Parathyroid adenoma (tissue), 2 donors: Measurements from ENCODE around the gene ADAMTS4.

Experiments
- H2AFZ ChIP-seq: fragments of 300-600 bp; sonication (generic); one replicate; pipeline ENCODE4 v1.7.0; 2017; ENCODE audit warnings: antibody characterized with exemption, mild to moderate bottlenecking
- H3K27ac ChIP-seq: fragments of 300-600 bp; sonication (generic); one replicate; pipeline ENCODE4 v1.7.0; 2017
- H3K27me3 ChIP-seq: fragments of 300-600 bp; sonication (generic); one replicate; pipeline ENCODE4 v1.7.0; 2017; ENCODE audit warnings: low read length; ENCODE audit not compliant: control insufficient read depth, insufficient read depth
- H3K36me3 ChIP-seq: fragments of 300-600 bp; sonication (generic); one replicate; pipeline ENCODE4 v1.7.0; 2017; ENCODE audit warnings: low read length; ENCODE audit not compliant: control insufficient read depth, insufficient read depth
- H3K4me1 ChIP-seq: fragments of 300-600 bp; sonication (generic); one replicate; pipeline ENCODE4 v1.7.0; 2017; ENCODE audit warnings: control low read depth
- H3K4me2 ChIP-seq: fragments of 300-600 bp; sonication (generic); one replicate; pipeline ENCODE4 v1.7.0; 2017; ENCODE audit warnings: low read length
- H3K4me3 ChIP-seq: fragments of 300-600 bp; sonication (generic); one replicate; pipeline ENCODE4 v1.7.0; 2017; ENCODE audit warnings: low read depth, low read length
- H3K79me2 ChIP-seq: fragments of 300-600 bp; sonication (generic); one replicate; pipeline ENCODE4 v1.7.0; 2017; ENCODE audit warnings: control low read depth
- H3K9ac ChIP-seq: fragments of 300-600 bp; sonication (generic); one replicate; pipeline ENCODE4 v1.7.0; 2017; ENCODE audit warnings: mild to moderate bottlenecking
- H3K9me3 ChIP-seq: fragments of 300-600 bp; sonication (generic); one replicate; pipeline ENCODE4 v1.7.0; 2017; ENCODE audit warnings: low read length; ENCODE audit not compliant: control insufficient read depth
- CTCF ChIP-seq: fragments of 300-600 bp; sonication (generic); IDR thresholded peaks from one replicate; pipeline ENCODE4 v1.7.0; 2017; ENCODE audit warnings: antibody characterized with exemption, mild to moderate bottlenecking
- donor health status: primary hyperparathyroidism.

ADAMTS4 gene

GRCh38 chr1:161235957-161236775 lies 37.3 kb upstream of the ADAMTS4 start:
- TF ChIP-seq CTCF, result no peak

DNA sequence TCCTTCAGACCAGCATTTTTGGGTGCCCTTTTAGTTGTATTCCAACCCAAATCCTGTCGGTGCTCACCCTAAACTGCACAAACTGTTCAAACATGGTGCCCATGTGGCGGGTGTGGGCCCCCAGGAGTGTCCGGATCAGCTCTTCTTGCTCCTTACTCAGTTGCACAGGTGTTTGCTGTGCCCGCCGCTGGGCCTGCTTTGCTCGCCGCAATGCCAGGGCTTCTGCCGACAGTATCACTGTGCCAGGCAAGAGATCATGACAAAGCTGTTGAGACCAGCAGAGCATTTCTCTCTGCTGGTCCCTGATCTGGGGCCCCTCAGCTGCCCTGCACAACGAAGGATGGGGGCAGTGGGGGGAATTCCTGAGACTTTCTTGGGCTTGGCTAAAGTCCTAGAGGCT lies 34.2 kb upstream of the ADAMTS4 start:
- Histone ChIP-seq H3K79me2 (no peaks in the 10 kb centered on the region), H3K9ac (no peak overlapping the region), H3K27me3 (no peaks in the 10 kb centered on the region), H3K4me1 (no peaks in the 10 kb centered on the region), H3K9me3 (no peaks in the 10 kb centered on the region), H3K4me2 (no peak overlapping the region), H3K4me3 (no peak overlapping the region), H3K36me3 (no peaks in the 10 kb centered on the region), H2AFZ (no peak overlapping the region), H3K27ac (no peak overlapping the region)
- no peak for TF ChIP-seq CTCF

More at GRCh38 chr1:161235957-161236775, 37.3 kb upstream of the ADAMTS4 start:
- Histone ChIP-seq H3K9me3 (no peaks in the 10 kb centered on the region), H2AFZ (no peak overlapping the region), H3K4me3 (no peak overlapping the region), H3K27me3 (no peaks in the 10 kb centered on the region), H3K36me3 (no peaks in the 10 kb centered on the region), H3K27ac (no peak overlapping the region), H3K4me1 (no peaks in the 10 kb centered on the region), H3K79me2 (no peaks in the 10 kb centered on the region), H3K4me2 (no peak overlapping the region), H3K9ac (no peak overlapping the region)

DNA sequence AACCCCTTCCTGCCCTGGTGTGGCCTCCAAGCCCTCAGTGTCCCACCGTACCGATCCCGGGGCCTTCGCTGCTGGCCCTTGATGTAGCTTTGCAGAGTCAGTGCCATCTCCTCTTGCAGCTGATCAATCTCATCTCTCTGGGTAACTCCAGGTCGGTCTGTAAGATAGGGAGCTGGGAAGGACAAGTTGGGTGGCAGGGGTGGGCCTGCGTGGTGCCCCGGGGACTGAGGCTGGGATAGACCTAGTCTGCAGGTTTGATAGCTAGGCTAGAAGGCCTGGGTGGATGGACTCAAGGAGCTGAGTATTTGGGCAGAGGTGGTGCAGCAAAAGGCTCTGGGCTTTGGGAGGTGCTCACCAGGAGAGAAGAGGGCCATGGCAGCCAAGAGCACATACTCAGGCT lies 31.9 kb upstream of the ADAMTS4 start:
- no peak overlapping the region for H3K27ac ChIP-seq
- no peak overlapping the region for H3K4me2 ChIP-seq
- no peaks in the 10 kb centered on the region for H3K36me3 ChIP-seq

DNA sequence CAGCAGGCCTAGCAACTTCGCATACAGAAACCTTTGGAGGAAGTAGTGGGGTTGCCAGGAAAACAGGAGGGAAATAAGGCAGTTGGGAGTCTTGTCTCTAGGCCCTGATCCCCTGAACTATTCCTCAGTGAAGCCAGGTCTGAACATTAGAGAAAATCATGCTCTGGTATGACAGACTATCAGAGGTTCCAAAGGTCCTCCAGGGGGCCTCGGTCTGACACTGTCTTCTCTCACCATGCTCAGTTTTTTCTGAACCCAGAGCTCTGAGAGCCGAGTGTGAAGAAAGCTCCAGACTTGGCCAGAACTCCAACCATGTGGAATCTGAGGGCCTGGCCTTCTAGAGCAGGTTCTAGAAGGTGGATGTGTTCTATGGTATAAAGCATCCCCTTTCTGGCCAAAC lies 31.0 kb upstream of the ADAMTS4 start:
- Histone ChIP-seq H3K4me3 (no peak overlapping the region), H3K79me2 (no peaks in the 10 kb centered on the region), H3K9me3 (no peaks in the 10 kb centered on the region), H3K36me3 (no peaks in the 10 kb centered on the region), H3K27ac (no peak overlapping the region), H3K27me3 (no peaks in the 10 kb centered on the region), H2AFZ (no peak overlapping the region), H3K4me1 (peaks cover 5% of the 10 kb centered on the region), H3K4me2 (no peak overlapping the region), H3K9ac (no peak overlapping the region)
- no peak for TF ChIP-seq CTCF

More for the DNA sequence above, 31.9 kb upstream of the ADAMTS4 start:
- no peaks in the 10 kb centered on the region for H3K9me3 ChIP-seq
- H3K9ac ChIP-seq, result no peak overlapping the region
- no peak overlapping the region for H3K4me3 ChIP-seq
- H3K79me2 ChIP-seq, result no peaks in the 10 kb centered on the region
- H2AFZ ChIP-seq, result no peak overlapping the region
- no peaks in the 10 kb centered on the region for H3K27me3 ChIP-seq
- no peak for TF ChIP-seq CTCF
- H3K4me1 ChIP-seq, result peaks cover 5% of the 10 kb centered on the region

- Histone ChIP-seq H2AFZ (no peak overlapping the region), H3K27me3 (no peaks in the 10 kb centered on the region), H3K9me3 (no peaks in the 10 kb centered on the region), H3K4me3 (no peak overlapping the region), H3K4me1 (peaks cover 5% of the 10 kb centered on the region), H3K9ac (no peak overlapping the region), H3K27ac (no peak overlapping the region), H3K79me2 (no peaks in the 10 kb centered on the region), H3K4me2 (no peak overlapping the region), H3K36me3 (no peaks in the 10 kb centered on the region)
- TF ChIP-seq CTCF, result no peak
Measured at GRCh38 chr1:161228032-161228431, 29.2 kb upstream of the ADAMTS4 start.
